H54 (cell line): Measurements from ENCODE around the gene EP400.
"Not testable (repeated sequence)": the region's sequence is repeated elsewhere in the genome, so short reads cannot be mapped to it uniquely, and the experiment has no call there.

Source experiments
- DNase-seq: peaks from one replicate; pipeline ENCODE4 v3.0.0; 2011; ENCODE audit warnings: low spot score, mixed read lengths; ENCODE audit not compliant: insufficient read length
- FAIRE-seq: peaks from 3 replicates; lab custom pipeline; 2011; peaks lifted over from hg19 to GRCh38; lab: Jason Lieb, UNC
- POLR2A ChIP-seq: IDR thresholded peaks from 2 replicates; pipeline ENCODE4 v1.6.1; 2011; ENCODE audit warnings: low read depth, mild to moderate bottlenecking, low read length

Gene EP400

DNA sequence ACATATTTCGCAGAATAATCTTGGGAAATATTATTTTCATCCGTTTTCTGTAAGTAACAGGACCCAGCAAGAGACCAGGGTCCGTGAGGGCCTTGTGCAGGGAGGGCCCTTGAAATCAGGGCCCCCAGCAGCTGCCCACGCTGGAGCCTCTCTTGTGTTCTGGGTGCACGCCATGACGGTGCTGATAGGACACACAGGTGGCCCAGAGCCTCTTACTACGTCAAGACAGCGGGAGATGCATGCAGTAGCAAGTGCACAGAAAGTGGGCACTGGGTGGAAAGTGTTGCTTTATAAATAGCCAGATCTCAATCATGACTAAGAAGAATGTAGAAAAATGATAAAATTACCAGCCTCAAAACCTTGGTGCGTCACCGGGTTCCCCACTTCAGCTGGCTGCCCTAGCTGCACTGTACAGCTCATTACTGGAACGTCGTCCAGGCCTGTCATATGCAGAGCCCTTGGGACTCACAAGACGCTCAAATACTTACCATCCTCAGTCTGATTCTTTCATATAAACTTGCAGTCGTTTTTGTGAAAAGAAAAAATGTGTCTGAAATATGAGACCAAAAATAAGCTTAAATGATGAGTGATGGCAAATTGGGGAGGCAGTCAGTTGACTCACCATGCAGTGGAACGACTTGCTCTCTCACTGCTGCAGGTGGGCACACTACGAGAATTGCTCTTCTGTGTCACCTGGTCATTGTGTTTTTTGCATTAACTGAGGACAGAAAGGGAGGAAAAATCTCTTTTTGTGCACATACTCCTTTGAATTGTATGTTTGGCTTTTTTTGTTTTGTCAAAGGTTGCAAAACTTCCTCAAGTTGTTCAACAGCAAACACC is 126.2 kb downstream of the EP400 start:
- no peak for TF ChIP-seq POLR2A

GRCh38 chr12:132076711-132077110 is 127.0 kb downstream of the EP400 start:
- DNase-seq (no peak), FAIRE-seq (no peak)
- no peak for TF ChIP-seq POLR2A

More for the DNA sequence above, 126.2 kb downstream of the EP400 start:
- no peak for DNase-seq
- no peak for FAIRE-seq

DNA sequence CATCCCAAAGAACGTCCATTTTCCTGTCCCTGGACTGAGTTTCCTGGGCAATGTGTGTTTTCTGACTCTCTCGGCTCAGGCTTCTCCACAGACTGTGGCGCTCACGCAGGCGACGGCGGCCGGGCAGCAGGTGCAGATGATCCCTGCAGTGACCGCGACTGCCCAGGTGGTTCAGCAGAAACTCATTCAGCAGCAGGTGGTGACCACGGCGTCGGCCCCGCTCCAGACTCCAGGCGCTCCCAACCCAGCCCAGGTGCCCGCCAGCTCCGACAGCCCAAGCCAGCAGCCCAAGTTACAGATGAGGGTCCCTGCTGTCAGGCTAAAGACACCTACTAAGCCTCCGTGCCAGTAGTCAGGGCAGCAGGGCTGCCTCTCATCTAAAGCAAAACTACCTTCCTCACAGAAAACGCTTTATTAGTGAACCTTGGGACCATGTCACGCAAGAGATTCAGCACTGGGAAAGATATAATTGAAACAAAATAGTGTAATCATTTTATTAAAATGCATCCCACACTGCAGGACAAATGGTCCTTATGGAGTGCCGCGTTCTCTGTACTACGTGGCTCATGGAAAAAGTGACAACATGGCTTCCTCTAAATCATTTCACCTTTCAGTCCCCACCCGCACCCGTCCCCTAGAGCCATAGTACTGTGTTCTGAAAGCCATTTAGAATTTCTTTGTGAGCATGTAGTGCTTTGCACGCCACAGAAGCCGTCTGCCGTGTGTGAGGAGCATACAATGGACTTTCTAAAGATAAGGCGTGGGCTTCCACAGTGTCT is 127.8 kb downstream of the EP400 start:
- no peak for DNase-seq
- TF ChIP-seq POLR2A, result no peak
- FAIRE-seq, result no peak

DNA sequence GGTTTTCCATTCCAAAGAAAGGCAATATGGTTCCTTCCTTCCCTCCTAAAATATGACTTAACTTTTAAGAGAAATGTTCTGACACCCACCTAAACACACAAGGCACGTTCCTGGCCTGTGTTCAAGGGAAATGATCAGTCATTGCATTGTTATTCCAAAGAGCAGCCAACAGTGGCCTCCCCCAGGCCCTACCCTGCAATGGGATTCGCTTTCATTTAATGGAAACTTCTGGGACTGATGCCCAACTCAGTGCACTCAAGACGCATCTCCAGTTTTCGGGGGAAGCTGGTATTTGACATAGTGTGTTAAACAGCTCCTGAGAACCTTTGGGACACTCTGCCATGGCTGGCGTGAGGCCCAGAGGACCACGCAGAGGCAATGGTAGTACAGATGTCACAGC is 128.4 kb downstream of the EP400 start:
- no peak for TF ChIP-seq POLR2A
- DNase-seq (no peak), FAIRE-seq (no peak)

GRCh38 chr12:132079200-132079599 is 129.5 kb downstream of the EP400 start:
- DNase-seq (no peak), FAIRE-seq (no peak)
- TF ChIP-seq POLR2A, result no peak

GRCh38 chr12:132079695-132080094 is 130.0 kb downstream of the EP400 start:
- FAIRE-seq, result no peak
- no peak for TF ChIP-seq POLR2A
- no peak for DNase-seq

GRCh38 chr12:132080515-132080914 is 130.8 kb downstream of the EP400 start:
- not testable (repeated sequence) for DNase-seq, FAIRE-seq

GRCh38 chr12:132081423-132081822 is 131.7 kb downstream of the EP400 start:
- FAIRE-seq (no peak), DNase-seq (no peak)
- no peak for TF ChIP-seq POLR2A

- DNase-seq (no peak), FAIRE-seq (no peak)
Measured at GRCh38 chr12:132083614-132083940, 133.8 kb downstream of the EP400 start.

DNA sequence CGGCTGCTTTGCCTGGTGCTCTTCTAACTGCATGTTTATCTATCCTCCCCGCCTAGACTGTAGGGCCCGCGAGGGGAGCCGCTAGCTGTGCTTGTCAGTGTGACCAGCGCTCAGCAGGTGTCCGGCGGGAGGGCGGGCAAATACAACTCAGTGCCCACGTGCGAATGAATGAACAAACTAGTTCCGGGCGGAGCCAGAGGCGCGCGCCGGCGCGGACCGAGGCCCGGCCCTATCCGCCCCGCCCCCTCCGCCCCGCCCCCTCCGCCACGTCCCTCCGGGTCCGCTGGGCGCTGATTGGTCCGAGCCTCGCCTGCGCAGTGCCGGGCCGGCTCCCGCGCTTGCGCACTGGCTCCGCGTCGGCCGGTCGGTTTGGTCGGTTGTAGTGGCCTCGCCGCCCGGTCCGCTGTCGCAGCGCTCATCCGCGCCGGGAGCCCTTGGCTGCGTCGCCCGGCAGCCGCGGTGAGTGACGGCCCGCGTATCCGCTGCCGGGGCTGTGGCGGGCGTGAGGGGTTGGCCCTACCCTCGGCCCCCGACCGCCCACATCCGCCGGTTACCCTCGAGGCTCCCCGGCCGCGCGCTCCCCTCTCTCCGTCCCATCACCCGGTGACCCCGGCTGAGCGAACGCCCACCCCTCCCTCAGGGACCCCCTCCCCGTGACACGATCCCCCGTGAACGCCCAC is 134.3 kb downstream of the EP400 start:
- no peak for FAIRE-seq
- TF ChIP-seq POLR2A, result peak; percentile 96

More at GRCh38 chr12:132083614-132083940, 133.8 kb downstream of the EP400 start:
- no peak for TF ChIP-seq POLR2A

GRCh38 chr12:132084621-132085290 is 135.0 kb downstream of the EP400 start:
- peak; percentile 35; the same call in 1 of the 2 replicates for TF ChIP-seq POLR2A
- DNase-seq (peak; percentile 65), FAIRE-seq (no peak)

More for the DNA sequence above, 134.3 kb downstream of the EP400 start:
- DNase-seq, result peak; percentile 99

GRCh38 chr12:132085291-132085635 is 135.5 kb downstream of the EP400 start:
- FAIRE-seq (no peak), DNase-seq (no peak)
- TF ChIP-seq POLR2A, result no peak

GRCh38 chr12:132089407-132089910 is 139.7 kb downstream of the EP400 start:
- DNase-seq (no peak), FAIRE-seq (no peak)
- no peak for TF ChIP-seq POLR2A
